ENCODE data around the gene RAB8B.

Gene RAB8B

GRCh38 chr15:63305260-63305659 lies 115.9 kb downstream of the RAB8B start:
- DNase-seq (ENCODE audit: low read depth in 3 of 3, low spot score in 1 of 3), result no peak

DNA sequence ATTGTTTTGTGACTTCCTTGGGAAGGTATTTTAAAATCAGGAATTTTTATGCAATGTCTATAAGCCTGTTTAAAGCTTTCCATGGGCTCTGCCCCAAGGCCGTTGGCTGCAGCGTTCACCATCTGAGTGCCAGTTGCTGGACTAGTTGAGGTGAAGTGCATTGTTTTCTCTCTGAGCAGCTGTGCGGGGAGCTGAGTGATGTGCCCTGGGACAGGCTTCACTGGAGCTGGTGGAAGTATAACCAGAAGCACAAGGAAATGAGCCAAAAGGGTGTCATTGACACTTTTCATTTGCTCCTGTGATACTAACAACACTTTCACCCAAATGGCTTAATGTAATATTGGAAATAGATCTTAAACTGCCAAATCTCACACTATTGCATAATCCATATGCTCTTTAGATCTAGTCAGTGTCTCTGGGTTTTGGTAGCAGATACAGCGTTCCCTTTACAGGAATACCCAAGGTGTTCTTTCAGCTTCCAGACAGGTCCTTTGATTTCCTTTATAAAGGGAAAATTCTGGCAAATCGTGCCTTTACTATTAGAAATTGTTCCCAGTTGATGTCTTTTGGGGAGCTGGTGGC lies 117.2 kb downstream of the RAB8B start:
- no peak for DNase-seq (ENCODE audit: low read depth in 3 of 3, low spot score in 1 of 3)

DNA sequence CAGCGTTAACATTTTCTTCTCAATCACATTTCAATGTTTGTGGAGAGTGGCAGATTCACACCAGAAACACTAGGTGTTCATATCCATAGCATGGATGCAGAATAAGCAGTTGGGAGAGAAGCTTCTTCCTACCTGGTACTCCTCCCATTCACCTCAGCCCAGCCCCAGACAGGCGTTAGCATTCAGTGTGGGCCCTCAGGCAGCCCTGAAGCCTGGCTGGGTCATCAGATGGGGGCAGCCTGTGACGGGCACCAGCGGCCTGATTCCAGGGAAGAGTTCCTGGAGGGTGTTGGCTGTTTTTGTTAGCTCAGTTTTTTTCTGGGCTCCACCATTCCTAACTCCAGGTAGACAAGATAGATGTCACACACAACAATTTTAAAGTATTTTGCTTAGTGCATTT lies 119.1 kb downstream of the RAB8B start:
- no peak for DNase-seq (ENCODE audit: low read depth in 3 of 3, low spot score in 1 of 3)

- DNase-seq (ENCODE audit: low read depth in 3 of 3, low spot score in 1 of 3), result no peak
Observed at GRCh38 chr15:63308947-63309346, 119.5 kb downstream of the RAB8B start.

GRCh38 chr15:63310646-63311045 lies 121.2 kb downstream of the RAB8B start:
- no peak for DNase-seq (ENCODE audit: low read depth in 3 of 3, low spot score in 1 of 3)

DNA sequence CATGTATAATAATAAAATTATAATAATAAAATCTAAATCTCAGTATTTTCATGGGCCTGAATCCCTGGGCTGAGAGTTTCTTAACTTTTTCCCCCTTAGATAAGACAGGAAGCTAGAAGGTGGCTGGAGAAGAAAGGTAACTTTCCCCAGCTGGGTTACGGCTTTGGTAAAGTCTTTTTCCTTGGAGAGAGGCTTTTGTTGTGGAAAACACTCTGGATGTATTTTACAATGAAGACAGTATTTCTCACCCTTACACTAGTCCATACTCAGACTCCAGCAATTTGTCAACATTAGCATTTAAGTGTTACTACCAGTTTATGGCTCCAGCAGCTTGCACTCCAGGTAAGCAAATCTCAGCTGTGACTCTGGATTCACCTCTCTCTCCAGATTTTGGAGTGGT lies 122.9 kb downstream of the RAB8B start:
- DNase-seq (ENCODE audit: low read depth in 3 of 3, low spot score in 1 of 3), result no peak

- DNase-seq (ENCODE audit: low read depth in 3 of 3, low spot score in 1 of 3), result no peak
Observed at GRCh38 chr15:63313825-63314224, 124.4 kb downstream of the RAB8B start.

DNA sequence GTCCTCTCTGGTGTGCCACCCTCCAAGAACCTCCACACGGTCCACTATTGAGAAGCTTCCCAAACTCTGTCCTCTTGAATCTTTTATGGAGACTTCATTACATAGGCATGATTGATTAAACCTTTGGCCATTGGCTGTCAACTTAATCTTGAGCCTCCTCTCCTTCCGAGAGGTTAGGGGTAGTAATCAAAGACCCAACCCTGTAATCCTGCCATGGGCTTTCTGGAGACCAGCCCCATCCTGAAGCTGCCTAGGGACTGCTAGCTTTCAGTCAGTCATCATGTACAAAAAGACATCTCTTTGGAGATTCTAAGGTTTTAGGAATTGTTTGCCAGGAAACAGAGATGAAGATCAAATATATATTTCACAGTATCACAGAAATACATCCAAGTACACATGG lies 125.0 kb downstream of the RAB8B start:
- no peak for DNase-seq (ENCODE audit: low read depth in 3 of 3, low spot score in 1 of 3)

All from stimulated activated CD4-positive, alpha-beta T cell treated with anti-CD3 and anti-CD28 coated beads, TNF-alpha, amount 100 ng/mL, for 1 hour (primary cell).